Measurements from ENCODE around the gene ZMIZ1.

GRCh38 chr10:79252450-79252849 is 183.7 kb downstream of the ZMIZ1 start:
- no peak for TF ChIP-seq POLR2AphosphoS5 (IDR thresholded peaks at IDR 0.05; ENCODE audit: low read depth, low read length)
- no peak for TF ChIP-seq REST (IDR thresholded peaks at IDR 0.05; ENCODE audit: insufficient read depth in 1 of 2, low read depth in 2 of 2, low read length in 2 of 2)
- no peak for TF ChIP-seq FOXP2 (optimal IDR thresholded peaks at IDR 0.05; ENCODE audit: borderline replicate concordance, extremely low read depth, extremely low read length, insufficient read depth)
- no peak for TF ChIP-seq TAF1 (IDR thresholded peaks at IDR 0.05; ENCODE audit: borderline replicate concordance, insufficient read depth, low read length)
